HG02840 (cell line): ENCODE data around the gene LAMA2.

Source experiments
- ATAC-seq: cut with Tn5 transposase; IDR thresholded peaks from one replicate; pipeline ENCODE4 v1.9.1; 2021; ENCODE audit warnings: mild to moderate bottlenecking, moderate library complexity, moderate number of reproducible peaks; ENCODE audit not compliant: unreplicated experiment, low FRiP score

LAMA2 gene

DNA sequence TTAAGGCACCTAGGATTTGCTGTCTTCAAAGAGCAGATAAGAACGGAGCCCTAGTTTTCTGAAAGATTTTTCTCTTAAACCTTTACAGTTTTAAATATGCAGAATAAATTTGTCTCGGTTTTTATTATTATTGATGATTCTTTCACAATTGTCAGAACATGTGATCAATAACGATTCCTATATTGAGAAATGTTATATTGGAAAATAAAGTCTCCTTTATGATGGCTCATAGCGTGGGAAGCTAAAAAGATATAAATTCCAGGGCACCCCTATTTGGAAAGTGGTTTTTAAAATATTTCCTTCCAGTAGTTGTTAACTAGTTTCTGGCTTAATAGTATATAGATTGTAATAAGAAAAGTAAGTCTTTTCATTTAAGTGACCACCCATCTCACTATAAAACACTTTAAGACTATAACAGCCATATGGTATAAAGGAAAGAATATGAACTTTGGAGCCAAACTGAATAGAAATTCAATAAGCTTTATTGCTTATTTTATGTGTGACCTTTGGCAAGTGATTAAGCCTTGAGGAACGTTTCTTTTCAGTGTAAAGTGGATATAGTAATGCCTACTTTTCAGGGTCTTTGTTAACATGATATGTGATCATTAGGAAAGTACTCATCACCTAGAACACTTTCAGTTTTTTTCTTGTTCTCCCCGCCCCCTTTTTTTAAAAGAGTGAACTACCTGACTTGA lies 369.6 kb downstream of the LAMA2 start:
- ATAC-seq: no peak

DNA sequence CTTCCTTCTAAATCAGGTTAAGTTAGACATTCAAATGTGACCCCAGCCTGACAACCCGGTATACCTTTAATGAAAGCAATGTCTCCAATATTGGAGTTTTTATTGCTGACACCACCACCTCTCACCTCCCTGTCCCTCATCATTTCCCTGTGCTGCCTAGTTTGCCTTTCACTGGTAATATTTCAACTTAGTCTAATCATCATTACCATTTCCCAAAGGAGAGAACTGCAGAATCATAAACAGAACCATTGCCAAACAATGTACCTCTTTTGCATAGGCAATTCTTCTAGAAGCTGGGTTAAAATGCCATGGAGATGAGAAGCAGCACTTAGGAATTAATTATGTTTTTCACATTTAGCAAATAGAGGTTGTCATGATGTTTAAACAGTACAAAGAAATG lies 370.3 kb downstream of the LAMA2 start:
- no peak for ATAC-seq

DNA sequence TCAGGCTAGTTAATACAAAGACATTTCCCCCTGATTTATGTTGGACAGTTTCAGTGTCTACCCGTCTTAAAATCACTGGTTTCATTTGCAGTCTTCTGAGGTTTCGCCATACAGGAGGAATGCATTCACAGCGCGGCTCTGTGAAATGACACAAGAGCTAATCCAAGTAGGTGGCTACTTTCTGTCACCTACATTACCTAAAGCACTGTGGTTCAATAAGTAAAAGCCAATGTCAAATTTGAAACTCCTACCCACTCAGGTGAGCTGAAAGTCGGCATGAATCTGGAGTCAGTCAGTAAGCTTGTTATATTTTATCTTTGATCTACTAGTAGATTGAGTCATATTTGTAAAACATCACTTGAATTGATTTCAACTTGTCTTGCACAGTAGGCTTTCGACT lies 370.8 kb downstream of the LAMA2 start:
- ATAC-seq: no peak

DNA sequence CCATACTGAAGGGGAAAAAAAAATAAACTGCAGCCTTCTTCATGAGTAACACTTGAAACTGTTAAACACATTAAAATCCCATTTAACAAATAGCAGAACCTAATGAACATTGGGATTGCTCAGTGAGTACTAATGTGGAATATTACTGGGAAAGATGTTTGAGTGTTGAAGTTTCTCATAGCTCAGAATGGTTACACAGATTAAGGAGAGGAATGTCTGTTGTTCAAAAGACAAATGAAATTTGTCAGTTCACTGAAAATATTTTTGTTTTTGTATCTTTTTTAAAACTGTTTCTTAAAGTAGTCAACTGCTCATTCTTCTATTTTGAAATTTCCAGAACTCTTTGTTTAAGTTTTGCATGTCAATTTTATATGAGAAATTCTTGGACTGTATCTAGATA lies 374.3 kb downstream of the LAMA2 start:
- ATAC-seq: no peak

DNA sequence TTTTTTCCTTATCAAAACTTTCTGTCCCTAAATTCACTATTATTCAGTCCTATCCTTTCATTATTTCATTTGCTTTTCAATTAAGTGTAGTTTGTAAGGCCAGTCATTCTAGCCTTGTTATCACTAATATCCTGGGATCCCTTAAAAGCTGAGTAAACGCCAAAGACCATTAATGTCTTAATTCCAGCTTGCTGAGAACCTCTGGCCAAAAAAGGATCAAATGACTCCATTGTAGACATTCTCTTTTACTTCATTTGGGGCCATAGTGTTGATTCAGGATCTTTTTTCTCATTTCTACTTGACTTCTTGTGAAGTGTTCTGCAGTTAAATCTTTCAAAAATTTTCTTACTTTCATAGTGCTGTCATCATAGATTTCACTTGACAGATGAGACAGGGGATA lies 379.7 kb downstream of the LAMA2 start:
- no peak for ATAC-seq

DNA sequence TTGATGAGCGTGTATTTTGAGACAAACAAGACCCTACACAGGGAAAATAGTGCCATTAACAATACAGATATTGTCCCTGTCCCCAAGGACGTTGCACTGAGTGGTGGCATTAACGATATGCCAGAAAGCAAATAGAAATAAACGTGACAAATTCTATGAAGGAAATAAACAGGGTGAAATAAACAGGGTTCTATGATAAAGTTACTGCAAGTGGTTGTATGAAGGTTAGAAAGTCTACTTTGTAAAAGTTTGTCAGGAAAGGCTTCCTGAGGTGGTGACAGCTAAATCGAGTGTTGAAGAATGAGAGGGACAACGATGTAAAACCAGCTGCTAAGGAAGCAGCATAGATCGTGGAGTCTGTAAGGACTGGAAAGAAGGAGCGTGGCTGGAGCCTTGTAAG lies 380.2 kb downstream of the LAMA2 start:
- ATAC-seq: no peak

DNA sequence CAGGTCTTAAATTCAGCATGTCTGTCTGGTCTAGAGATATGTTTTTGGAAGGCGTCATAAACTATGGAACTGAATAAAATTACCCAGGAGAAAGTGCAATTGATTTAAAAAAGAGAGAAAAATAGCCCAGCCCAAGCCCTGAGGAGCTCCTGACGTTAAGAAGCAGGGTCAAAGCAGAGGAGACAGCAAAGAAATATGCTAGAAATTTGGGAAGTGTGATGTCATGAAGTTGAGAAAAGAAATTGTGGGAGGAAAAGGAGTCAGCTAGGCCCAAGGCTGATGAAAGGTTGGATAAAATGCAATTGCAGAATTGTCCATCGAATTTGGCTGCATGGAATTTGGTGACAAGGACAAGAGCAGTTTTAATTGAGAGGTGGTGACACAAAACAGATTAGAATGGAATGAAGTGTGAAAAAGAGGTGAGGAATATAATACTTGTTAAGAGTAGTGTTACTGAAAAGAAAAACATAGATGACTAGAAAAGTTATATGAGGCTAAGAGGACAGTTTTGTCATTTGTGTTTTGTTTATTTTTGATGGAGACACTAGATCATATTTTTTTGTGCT lies 381.6 kb downstream of the LAMA2 start:
- no peak for ATAC-seq

DNA sequence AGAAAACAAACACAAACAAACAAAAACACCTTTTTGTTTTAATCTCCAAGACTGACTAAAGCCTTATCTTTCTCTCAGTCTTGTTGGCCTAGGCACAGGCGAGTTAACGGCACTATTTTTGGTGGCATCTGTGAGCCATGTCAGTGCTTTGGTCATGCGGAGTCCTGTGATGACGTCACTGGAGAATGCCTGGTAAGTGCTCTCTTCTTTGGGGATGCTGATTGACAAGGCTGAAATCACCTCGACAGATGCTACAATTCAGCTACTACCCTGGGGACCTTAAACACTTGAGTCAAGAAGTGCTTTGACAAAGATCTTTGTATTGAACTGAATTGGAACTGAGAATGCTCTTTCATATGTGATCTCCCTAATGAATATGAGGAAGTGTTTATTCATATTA lies 384.1 kb downstream of the LAMA2 start:
- ATAC-seq: no peak

DNA sequence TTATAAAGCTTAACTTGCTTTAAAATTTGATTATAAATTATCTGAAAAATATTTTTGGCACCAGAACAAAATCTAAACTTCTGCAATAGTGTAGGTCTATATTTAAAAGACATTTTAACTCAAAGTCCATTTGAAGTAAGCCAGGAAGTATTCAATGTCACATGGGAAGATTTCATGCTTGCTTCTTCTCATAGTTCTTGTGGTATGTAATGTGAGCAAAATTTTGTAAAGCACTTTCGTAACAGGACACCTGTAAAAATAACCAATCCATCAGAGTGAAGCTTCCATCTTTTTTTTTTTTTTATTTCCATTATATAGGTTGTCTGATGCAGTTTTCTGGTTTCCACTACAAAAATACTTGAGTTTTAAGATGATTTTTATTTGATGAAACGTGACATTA lies 386.1 kb downstream of the LAMA2 start:
- no peak for ATAC-seq

DNA sequence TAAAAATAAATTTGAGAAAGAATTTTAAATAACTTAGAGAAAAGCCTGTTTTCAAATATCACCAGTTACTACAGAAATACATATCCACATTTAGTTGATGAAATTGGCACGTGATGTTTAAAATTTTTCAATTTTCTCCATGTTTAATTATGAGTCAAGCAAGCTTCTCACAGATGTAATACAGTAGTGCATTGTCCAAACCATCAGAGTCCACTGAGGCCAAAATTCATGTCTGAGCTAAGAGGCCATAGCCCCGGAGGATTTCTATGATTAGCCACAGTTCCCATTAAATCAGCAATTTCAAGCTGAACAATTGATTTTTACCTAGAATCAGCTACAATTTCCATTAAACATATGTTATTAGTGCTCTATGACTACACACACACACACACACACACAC lies 387.0 kb downstream of the LAMA2 start:
- ATAC-seq: no peak

DNA sequence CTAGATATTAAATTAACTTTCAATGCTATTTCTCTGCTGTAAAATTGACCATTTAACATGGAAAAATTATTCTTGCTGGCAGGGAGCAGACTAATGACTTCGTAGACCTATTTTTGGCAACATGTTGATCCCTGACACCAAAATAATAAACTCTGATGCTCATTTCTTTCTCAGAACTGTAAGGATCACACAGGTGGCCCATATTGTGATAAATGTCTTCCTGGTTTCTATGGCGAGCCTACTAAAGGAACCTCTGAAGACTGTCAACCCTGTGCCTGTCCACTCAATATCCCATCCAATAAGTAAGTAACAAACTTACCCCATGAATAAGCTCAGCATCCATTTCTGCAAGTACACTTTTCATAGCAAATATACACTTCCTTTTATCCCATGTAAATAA lies 387.5 kb downstream of the LAMA2 start:
- ATAC-seq: no peak

DNA sequence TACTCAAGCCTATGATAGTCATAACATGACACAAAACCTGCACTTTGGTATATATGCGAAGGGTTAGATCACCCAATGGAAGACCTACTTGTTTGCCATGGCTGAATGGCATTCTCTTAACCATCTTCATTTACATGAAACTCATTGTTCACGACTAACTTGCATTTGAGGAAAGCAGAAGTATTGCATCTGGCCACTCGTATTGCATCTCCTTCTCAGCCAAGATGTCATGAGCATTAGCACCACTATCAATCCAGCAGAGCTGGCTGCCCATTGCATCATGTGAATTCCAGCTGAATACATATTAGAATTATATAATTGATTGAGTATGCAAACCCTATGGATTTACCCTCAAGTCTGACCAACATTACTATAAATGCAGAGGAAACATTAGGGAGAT lies 390.2 kb downstream of the LAMA2 start:
- ATAC-seq: no peak

DNA sequence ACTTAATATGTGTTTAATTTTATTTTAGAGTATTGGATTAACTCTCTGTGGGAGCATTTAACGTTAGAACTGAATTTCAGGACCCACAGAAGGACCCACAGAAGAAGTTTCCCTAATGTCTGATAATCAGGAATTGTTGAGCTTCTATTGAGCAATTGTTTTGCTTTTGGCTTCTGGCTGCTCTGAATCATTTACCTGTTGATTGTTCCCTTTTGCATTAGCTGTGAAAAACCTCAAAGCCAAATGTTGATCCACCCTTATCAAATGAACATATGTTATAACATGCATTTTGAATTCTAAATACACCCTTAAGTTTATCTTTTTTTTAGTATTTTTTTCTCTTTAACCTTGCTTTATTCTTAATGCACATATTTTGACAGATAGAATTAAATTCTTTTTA lies 393.5 kb downstream of the LAMA2 start:
- no peak for ATAC-seq

DNA sequence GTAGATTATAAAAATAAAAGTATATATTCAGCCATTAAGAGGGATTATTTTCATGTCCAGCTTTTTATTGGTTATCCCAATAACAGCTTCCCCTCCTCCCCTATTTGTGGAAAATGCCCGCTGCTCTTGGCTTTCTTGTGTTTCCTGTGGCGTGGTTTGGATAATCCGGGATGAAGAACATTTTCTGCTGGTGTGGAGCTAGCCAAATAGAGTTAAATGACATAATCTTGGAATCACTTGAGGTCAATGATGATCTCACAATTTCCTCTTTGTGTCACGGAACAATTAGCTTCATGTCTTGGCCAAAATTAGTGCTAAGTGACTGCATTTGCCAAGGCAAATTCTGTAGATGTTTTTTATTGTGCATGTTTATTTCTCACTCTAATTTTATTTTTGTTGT lies 394.0 kb downstream of the LAMA2 start:
- no peak for ATAC-seq

DNA sequence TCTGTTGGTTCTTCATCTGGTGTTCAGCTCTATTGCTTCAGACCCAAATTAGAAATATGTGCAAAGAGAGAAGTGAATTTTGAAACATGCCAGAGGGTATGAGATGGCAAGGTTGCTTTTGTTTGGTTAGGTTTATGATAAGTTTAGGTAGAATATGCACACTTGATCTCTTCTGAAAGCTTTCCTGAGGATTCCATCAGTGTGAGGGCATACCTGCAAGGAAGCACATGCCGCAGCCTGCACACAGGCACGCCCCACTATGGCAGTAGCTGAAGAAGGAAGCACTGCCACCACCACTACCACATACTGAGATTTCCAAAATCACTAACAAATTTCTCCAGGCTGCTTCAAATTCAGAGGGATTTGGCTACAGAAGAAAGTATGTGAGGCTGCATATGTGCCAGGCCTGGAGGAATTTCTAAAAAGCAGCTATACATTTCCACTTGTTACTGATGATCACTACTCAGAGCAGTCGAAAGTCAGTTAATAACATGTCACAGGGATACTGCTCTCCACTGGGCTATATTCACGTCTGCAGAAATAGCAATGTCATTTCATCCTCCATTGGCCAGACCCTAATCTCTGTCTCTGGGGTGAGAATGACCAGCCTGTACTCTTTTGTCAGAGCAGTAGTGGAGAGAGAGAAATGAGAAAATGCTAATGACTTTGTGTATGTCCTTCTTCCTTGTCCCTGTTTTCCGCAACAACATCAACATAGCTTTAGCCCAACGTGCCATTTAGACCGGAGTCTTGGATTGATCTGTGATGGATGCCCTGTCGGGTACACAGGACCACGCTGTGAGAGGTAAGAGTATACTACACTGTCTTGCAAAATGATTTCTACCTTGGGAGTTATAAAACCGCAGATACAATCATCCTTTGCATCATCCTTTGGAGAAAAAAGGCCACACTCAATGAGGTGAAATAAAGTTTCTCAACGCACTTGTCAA lies 396.7 kb downstream of the LAMA2 start:
- no peak for ATAC-seq

DNA sequence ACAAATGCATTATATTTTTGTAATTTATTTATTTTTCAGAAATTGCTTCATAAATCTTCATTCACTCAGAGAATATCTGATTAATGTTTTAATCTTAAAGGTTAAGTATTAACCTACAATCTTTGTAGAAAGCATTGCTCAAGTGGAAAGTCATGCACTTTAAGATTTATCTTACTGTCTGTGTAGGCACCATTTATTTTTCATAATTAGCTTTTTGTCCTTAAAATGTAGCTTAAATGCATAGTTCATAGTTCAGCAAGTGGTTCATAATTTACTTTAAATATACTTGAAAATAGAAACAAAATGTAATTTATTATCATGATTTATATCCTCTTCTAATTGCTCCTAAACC lies 397.3 kb downstream of the LAMA2 start:
- ATAC-seq: no peak

DNA sequence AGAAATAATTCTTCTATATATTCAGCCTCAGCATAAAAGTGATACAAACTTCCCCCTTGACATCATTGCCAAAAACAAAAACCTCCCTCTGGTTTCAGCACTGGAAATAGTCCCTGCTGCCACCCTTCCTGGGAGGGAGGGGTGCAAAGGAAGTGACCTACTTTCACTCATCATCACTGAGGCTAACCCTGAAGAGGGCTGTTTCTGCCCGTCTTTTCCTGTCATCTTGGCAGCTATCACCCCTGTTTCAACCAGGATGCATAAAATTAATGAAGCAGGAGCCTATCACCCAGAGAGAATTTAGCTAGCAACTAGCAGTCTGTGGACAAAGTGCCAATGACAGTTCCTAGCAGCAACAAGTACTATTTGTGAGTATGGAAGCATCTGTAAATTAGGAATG lies 397.8 kb downstream of the LAMA2 start:
- ATAC-seq: no peak

DNA sequence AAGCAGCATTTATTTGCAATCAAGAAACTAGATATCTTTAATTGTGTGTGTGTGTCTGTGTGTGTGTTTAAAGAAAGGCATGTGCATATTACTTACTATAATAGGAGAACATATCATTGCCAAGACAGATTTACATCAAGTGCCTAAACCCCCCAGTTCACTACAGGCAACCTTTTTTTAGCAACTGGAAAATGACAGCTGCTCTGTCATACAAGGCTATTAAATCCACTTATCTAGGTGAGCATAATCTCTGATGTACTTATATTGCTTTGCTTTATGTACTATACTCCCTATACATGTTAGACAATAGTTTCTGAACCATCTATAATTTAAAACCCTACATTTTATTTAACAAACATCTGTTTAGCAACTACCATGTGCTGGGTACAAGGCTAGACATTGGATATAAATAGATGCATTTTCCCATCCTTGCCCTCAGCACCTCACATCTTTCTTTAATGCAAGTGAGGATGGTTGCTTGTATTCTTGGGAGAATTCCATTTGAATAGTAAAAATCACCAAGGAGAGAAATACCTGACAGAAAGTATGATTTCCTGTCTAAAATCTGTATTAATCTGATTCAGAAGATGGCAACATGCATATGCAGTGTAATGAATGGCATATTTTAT lies 398.3 kb downstream of the LAMA2 start:
- ATAC-seq: no peak

DNA sequence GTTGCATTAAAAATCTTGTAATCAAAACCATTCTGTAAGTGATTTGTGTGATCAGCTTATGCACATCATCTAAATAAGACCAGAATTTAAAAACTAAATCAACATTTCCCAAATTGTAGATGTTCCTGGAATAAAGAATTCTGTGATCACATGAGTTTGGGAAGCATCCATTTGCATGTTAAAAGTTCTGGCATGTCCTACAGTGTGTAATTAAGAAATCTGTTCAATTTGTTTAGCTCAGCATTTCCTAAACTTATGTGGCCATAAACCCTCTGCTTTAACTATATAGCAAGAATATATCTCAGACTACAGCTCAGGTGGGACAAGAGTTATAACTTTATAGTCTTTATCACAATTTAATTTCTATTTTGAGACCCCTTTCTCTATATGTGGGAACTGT lies 399.1 kb downstream of the LAMA2 start:
- ATAC-seq: no peak

DNA sequence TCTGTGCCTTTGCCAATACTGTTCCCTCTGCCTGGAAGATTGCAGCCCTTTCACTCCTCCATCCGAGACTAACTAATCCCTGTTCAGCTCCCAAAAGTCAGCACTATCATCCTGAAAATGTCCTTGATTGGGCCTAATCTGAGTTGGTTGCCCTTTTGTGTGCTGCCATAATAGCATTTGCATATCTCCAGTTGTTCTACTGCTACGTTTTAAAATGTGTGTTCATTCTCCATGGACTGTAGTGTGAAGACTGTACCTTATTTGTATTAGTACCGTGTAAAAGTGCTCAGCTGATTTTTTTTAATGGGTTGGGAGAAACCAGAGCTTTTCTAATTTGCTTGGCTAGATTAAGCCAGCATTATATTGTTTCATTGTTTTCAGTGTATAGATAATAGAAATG lies 401.3 kb downstream of the LAMA2 start:
- ATAC-seq: no peak
